ENCODE data around the gene FGF13.

Gene FGF13

DNA sequence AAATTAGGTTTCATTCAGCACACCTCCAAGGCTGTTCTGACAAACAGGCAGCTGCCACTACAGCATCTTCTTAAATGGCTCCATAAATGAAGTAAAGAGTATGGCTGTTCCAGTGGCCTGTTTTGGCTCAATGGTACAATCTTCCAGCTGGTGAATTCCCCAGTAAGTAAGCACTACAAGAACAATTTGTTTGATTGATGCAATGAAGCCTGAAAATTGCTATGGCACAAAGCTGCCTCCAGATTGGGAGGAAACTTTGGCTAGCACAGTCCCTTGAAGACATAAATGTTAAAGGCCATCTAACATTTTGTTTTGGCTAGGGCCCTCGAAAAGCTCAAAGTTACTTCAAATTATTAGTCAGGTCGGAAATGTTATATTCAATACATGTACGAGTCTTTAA is 47.5 kb downstream of the FGF13 start:
- no peak for DNase-seq (ENCODE audit: low read depth in 3 of 3)

DNA sequence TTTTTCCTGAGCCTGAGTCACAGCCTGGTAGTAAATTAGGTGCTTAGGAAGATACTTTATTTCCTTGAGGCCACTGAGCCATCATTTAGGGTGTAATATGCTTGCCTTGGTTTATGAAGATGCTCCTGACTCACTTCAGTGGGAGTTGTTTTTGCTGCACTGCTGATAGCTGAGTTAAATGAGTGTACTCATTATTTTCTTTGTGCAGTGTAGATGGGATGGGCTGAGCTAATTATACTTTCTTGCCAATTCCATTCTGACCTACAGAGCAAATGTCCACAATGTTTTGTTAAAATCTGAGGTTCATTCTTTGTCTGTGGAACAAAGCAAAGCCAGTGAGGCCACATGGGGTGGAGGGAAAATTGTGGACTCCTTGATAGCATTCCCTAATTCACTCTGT is 60.0 kb downstream of the FGF13 start:
- DNase-seq (ENCODE audit: low read depth in 3 of 3) = no peak

GRCh38 chrX:138648568-138648967 is 62.9 kb downstream of the FGF13 start:
- no peak for DNase-seq (ENCODE audit: low read depth in 3 of 3)

DNA sequence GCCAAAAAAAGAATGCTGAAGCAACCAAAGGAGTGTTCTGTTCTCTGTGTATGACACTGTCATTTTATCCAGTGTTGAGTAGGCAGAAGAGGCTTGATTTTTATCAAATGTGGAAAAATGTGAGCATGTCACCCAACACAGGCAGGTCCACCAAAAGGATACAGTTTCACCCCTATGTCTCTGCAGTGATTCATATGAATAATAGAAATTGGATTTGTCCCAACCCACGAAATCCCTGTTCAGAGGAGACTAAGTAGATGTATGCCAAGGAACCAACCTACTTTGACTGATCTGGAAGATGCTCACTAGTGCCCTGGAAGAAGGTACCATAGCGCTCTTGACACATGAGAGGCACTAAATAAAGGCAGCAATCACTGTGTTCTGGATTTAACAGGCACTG is 72.5 kb downstream of the FGF13 start:
- DNase-seq (ENCODE audit: low read depth in 3 of 3) = no peak

Measured in stimulated activated CD4-positive, alpha-beta T cell treated with anti-CD3 and anti-CD28 coated beads, TNF-alpha, amount 100 ng/mL, for 24 hours (primary cell).